GM18873 (cell line): ENCODE data around the gene CHID1.

ENCODE experiments used
- ATAC-seq: cut with Tn5 transposase; IDR thresholded peaks from one replicate; pipeline ENCODE4 v1.9.1; 2021; ENCODE audit warnings: mild to moderate bottlenecking, moderate library complexity, moderate number of reproducible peaks; ENCODE audit not compliant: unreplicated experiment, low FRiP score

Gene CHID1

GRCh38 chr11:933142-933851 is 22.7 kb upstream of the CHID1 start:
- no peak for ATAC-seq

DNA sequence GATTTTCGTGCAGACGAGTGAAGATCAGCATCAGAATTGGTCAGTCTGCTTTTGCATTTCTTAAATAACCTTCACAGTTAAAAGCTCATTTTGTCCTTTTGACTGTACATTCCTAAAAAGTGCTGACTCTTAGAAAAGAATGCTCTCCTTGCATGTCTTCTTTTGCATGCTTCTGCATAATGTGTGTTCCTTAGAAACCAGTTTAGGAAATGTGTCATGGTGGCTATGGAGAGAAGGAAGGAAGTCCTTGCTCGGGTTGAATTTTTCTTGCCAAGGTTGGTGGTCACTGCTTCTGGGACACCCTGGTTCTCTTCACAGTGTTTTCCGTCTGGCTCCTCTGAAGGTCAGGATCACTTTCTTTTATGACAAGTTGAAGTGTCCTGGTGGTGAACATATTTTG is 21.8 kb upstream of the CHID1 start:
- no peak for ATAC-seq

GRCh38 chr11:931385-931784 is 20.8 kb upstream of the CHID1 start:
- ATAC-seq = no peak

GRCh38 chr11:929405-929804 is 18.8 kb upstream of the CHID1 start:
- no peak for ATAC-seq

DNA sequence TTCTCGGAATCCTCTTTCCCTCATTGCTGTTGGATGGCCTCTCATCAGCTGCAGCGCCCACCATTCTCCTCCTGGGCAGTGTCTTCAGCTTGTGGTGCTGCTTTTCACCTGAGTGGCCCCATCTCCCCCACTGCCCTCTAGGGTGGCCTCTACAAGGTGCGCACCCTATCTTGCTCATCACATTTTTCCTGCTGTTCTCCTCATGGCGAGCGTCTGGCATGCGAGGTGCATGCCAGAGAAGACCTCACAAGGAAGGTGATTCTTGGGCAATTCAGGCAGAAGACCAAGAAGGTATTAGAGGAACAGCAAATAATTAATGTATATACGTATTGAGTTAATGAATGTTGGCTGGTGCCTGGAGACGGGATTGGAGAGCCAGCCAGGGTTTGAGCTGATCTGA is 18.2 kb upstream of the CHID1 start:
- no peak for ATAC-seq

GRCh38 chr11:927871-928270 is 17.3 kb upstream of the CHID1 start:
- no peak for ATAC-seq

- ATAC-seq = no peak
Observed at GRCh38 chr11:926341-926916, 15.8 kb upstream of the CHID1 start.

DNA sequence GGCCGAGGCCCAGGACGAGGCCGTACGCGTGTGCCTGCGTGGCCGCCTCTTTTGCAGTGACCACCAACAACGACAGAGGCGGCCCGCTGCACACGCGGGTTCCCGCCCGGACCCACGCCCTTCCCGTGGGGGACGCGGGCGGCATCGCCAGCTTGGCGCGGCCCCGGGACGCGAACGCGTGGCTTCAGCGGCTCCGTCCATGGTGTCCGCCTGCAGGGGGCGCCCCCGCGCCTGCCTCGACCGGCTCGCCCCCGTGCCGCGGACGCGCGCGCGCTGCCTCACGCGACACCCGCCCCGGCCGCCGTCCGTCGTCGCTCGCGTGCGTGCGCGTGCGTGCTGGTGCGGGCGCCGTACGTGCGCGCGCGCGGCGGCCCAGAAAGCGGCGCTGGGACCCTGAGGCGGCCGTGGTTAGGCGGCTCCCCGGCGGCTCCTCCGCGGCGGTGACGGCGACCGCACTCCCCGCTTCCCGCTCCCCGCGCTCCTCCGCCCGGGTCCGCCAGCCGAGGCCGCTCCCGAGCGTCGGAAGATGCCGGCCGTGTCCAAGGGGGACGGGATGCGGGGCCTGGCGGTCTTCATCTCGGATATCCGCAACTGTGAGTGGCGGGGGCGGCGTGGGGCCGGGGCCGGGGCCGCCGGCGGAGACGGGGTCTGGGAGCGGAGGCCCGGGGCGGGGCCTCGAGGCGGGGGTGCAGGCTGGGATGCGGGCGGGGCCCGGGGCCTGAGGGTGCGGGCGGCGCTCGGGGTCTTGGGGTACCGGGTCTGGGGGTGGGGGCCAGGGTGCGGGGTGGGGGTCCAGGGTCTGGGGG is 15.1 kb upstream of the CHID1 start, which contains the start of gene AP2A2:
Gene AP2A2, plus strand, starts transcription at position 375 of the 806 bp plus-strand sequence. Its CDS starts 152 bp downstream, at position 527.
- no peak for ATAC-seq

GRCh38 chr11:925158-925495 is 14.5 kb upstream of the CHID1 start:
- ATAC-seq = no peak

- no peak for ATAC-seq
Observed at GRCh38 chr11:924406-925157, 14.0 kb upstream of the CHID1 start.

- ATAC-seq = no peak
Observed at GRCh38 chr11:923691-924405, 13.2 kb upstream of the CHID1 start.

DNA sequence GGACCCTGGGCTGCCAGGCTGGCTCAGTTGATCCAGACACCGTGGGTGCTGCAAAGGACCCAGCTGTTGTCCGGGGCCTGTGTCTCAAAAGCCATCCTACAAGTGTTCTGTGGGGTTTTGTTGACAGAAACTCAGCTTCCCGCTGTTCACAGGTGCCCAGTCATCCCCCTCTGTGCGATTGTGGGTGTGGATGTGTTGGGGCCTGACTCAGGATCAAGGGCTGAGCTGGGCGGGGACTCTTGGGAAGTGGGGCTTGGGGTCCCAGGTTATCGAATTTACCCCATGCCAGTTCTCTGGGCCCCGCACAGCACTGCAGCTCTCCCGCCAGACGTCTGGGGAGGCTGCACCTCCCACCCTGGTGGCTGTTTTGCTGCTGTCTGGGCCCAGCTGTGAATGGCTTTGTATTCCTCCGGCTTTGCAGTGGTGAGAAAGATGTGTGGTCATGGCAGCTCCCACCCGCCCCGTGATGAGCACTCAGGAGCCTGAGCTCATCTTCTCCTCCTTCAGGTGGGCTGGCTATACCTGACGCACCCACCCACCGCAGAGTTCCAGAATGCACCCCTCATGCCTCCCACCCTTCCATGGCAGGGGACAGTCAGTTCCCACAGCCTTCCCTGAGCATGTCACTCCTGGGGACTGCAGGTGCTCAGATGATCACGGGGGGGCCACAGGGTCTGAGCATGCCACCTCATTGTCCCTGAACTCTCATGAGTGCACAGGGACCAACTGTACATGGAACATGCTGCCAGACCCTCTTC is 11.5 kb upstream of the CHID1 start:
- no peak for ATAC-seq

- ATAC-seq = no peak
Observed at GRCh38 chr11:917426-917825, 6.8 kb upstream of the CHID1 start.

GRCh38 chr11:914747-915501 is 4.3 kb upstream of the CHID1 start:
- no peak for ATAC-seq

- no peak for ATAC-seq
Observed at GRCh38 chr11:914204-914603, 3.6 kb upstream of the CHID1 start.

GRCh38 chr11:913043-913442 is 2.4 kb upstream of the CHID1 start:
- no peak for ATAC-seq

GRCh38 chr11:912266-912665 is 1.7 kb upstream of the CHID1 start:
- ATAC-seq = no peak

DNA sequence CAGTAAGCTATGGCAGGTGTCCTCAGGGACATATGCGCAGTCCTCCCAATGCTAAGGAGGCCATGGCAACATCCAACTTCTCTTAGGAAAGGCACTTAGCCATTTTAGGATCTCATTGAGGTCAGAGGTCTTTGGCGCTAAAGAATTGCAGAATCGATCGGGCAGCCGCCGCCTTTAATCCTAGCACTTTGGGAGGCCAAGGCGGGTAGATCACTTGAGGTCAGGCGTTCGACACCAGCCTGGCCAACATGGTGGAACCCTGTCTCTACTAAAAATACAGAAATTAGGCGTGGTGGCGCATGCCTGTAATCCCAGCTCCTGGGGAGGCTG is 1.2 kb upstream of the CHID1 start:
- ATAC-seq = no peak
